Activated CD8-positive, alpha-beta T cell treated with anti-CD3 and anti-CD28 coated beads, Interleukin-2, amount 10 ng/mL, durations not matched to agents 7 days and 5 days (primary cell): ENCODE measurements around the gene KDM1A. TPM values are rescaled to one million over a fixed set of nuclear protein-coding genes. Genes with fewer than 3 reads are reported as not detected.

Experiments
- ATAC-seq: fragments of 150-1000 bp; cut with Tn5 transposase; one replicate; pipeline ENCODE4 v1.10.0; 2021; ENCODE audit warnings: moderate library complexity
- CTCF ChIA-PET: fragments of 350-600 bp; sonication (Branson Sonifier 250); formaldehyde crosslinking; loops from one replicate; lab custom pipeline; 2021; ENCODE audit warnings: antibody characterized with exemption; lab: Charles Lee
- POLR2A ChIA-PET: fragments of 350-600 bp; sonication (Branson Sonifier 250); formaldehyde crosslinking; loops from one replicate; lab custom pipeline; 2021; ENCODE audit warnings: antibody characterized with exemption; lab: Charles Lee
- DNase-seq: peaks from one replicate; pipeline ENCODE4 v3.0.0-alpha.2; 2020
- H3K27ac Mint-ChIP-seq: one replicate; pipeline ENCODE4 v1.8.0; 2021; ENCODE audit warnings: mild to moderate bottlenecking, mixed read lengths
- H3K27me3 Mint-ChIP-seq: one replicate; pipeline ENCODE4 v1.8.0; 2021; ENCODE audit warnings: low read depth, mixed read lengths
- H3K36me3 Mint-ChIP-seq: one replicate; pipeline ENCODE4 v1.8.0; 2021; ENCODE audit warnings: low read depth, mixed read lengths
- H3K4me1 Mint-ChIP-seq: one replicate; pipeline ENCODE4 v1.8.0; 2021; ENCODE audit warnings: low read depth, mixed read lengths
- H3K4me3 Mint-ChIP-seq: one replicate; pipeline ENCODE4 v1.8.0; 2021; ENCODE audit warnings: mild to moderate bottlenecking, mixed read lengths
- H3K9me3 Mint-ChIP-seq: one replicate; pipeline ENCODE4 v1.8.0; 2022; ENCODE audit warnings: mixed read lengths; ENCODE audit not compliant: insufficient read depth
- total RNA-seq, 2 experiments: library from RNA; stranded (reverse); gene quantifications; one replicate each; pipeline ENCODE4 v1.2.3, GENCODE V29; 2021

The KDM1A gene
- total RNA-seq, 2 experiments from 2014 or later, result 53.4 to 54.7 TPM

GRCh38 chr1:23099171-23099536 lies 79.9 kb downstream of the KDM1A start:
- Mint-ChIP-seq H3K9me3 (no peaks in the 10 kb centered on the region), H3K27ac (no peak overlapping the region), H3K27me3 (no peaks in the 10 kb centered on the region), H3K36me3 (peaks cover 5% of the 10 kb centered on the region), H3K4me1 (peaks cover 44% of the 10 kb centered on the region), H3K4me3 (no peak overlapping the region)
- ChIA-PET CTCF (interaction anchor here (0.6 to 13.3 kb wide), 30 partner anchors 9 to 538 kb away, joined by 3 to 735 read pairs (median 5); partner anchors contain the start of genes LACTBL1 and LUZP1), POLR2A (interaction anchor here (2.4 kb wide), 1 partner anchor 85 kb away, joined by 19 read pairs; no protein-coding TSS in a partner anchor)
- ATAC-seq (no peak), DNase-seq (no peak)

- H3K4me3 Mint-ChIP-seq, result peak overlapping the region; percentile 4
These were observed 80.9 kb downstream of the KDM1A start for GRCh38 chr1:23100074-23100748.

GRCh38 chr1:23101101-23101827 lies 82.0 kb downstream of the KDM1A start:
- peaks cover 44% of the 10 kb centered on the region for H3K4me1 Mint-ChIP-seq
- peaks cover 8% of the 10 kb centered on the region for H3K36me3 Mint-ChIP-seq
- ChIA-PET POLR2A (no interaction called here), CTCF (interaction anchor here (0.8 to 13.3 kb wide), 10 partner anchors 11 to 396 kb away, joined by 3 to 735 read pairs (median 22); no protein-coding TSS in a partner anchor)
- no peaks in the 10 kb centered on the region for H3K9me3 Mint-ChIP-seq
- H3K27me3 Mint-ChIP-seq, result no peaks in the 10 kb centered on the region
- no peak for ATAC-seq
- H3K4me3 Mint-ChIP-seq, result no peak overlapping the region
- DNase-seq, result no peak
- H3K27ac Mint-ChIP-seq, result no peak overlapping the region

More at GRCh38 chr1:23100074-23100748, 80.9 kb downstream of the KDM1A start:
- CTCF ChIA-PET, result interaction anchor here (0.6 to 13.3 kb wide), 21 partner anchors 8 to 1644 kb away, joined by 3 to 735 read pairs (median 5); partner anchors contain the start of gene LUZP1
- POLR2A ChIA-PET, result interaction anchor here (2.4 kb wide), 1 partner anchor 84 kb away, joined by 19 read pairs; no protein-coding TSS in a partner anchor
- DNase-seq, result peak; percentile 71
- H3K9me3 Mint-ChIP-seq, result no peaks in the 10 kb centered on the region
- peaks cover 8% of the 10 kb centered on the region for H3K36me3 Mint-ChIP-seq
- H3K4me1 Mint-ChIP-seq, result peaks cover 44% of the 10 kb centered on the region
- peak; percentile 81 for ATAC-seq
- H3K27me3 Mint-ChIP-seq, result no peaks in the 10 kb centered on the region
- H3K27ac Mint-ChIP-seq, result peak overlapping the region; percentile 67

- POLR2A ChIA-PET, result interaction anchor here (0.7 kb wide), 1 partner anchor 81 kb away, joined by 3 read pairs; no protein-coding TSS in a partner anchor
- peaks cover 11% of the 10 kb centered on the region for H3K36me3 Mint-ChIP-seq
- ATAC-seq, result no peak
- CTCF ChIA-PET, result interaction anchor here (1.3 to 13.3 kb wide), 7 partner anchors 9 to 302 kb away, joined by 3 to 735 read pairs (median 7); no protein-coding TSS in a partner anchor
- no peaks in the 10 kb centered on the region for H3K9me3 Mint-ChIP-seq
- H3K27me3 Mint-ChIP-seq, result no peaks in the 10 kb centered on the region
- H3K4me1 Mint-ChIP-seq, result peaks cover 44% of the 10 kb centered on the region
- peak overlapping the region; percentile 12 for H3K27ac Mint-ChIP-seq
- H3K4me3 Mint-ChIP-seq, result no peak overlapping the region
- no peak for DNase-seq
These were observed 82.6 kb downstream of the KDM1A start for GRCh38 chr1:23101887-23102286.

- POLR2A ChIA-PET, result interaction anchor here (0.6 to 1.9 kb wide), 4 partner anchors 65 to 137 kb away, joined by 3 to 6 read pairs (median 4); no protein-coding TSS in a partner anchor
- ATAC-seq (no peak), DNase-seq (no peak)
- Mint-ChIP-seq H3K9me3 (no peaks in the 10 kb centered on the region), H3K4me3 (no peak overlapping the region), H3K36me3 (peaks cover 12% of the 10 kb centered on the region), H3K27ac (peak overlapping the region; percentile 12), H3K27me3 (no peaks in the 10 kb centered on the region), H3K4me1 (peaks cover 44% of the 10 kb centered on the region)
- CTCF ChIA-PET, result interaction anchor here (1.3 to 13.3 kb wide), 7 partner anchors 9 to 301 kb away, joined by 3 to 735 read pairs (median 7); no protein-coding TSS in a partner anchor
These were observed 83.0 kb downstream of the KDM1A start for GRCh38 chr1:23102289-23102688.

GRCh38 chr1:23103001-23103889 lies 84.0 kb downstream of the KDM1A start:
- ChIA-PET POLR2A (interaction anchor here (0.6 to 1.9 kb wide), 5 partner anchors 16 to 138 kb away, joined by 3 to 6 read pairs (median 6); no protein-coding TSS in a partner anchor), CTCF (interaction anchor here (1.0 to 13.3 kb wide), 9 partner anchors 9 to 300 kb away, joined by 3 to 735 read pairs (median 6); no protein-coding TSS in a partner anchor)
- Mint-ChIP-seq H3K9me3 (no peaks in the 10 kb centered on the region), H3K27me3 (no peaks in the 10 kb centered on the region), H3K4me3 (peak overlapping the region; percentile 62), H3K4me1 (peaks cover 44% of the 10 kb centered on the region), H3K27ac (peak overlapping the region; percentile 93), H3K36me3 (peaks cover 18% of the 10 kb centered on the region)
- DNase-seq (peak; percentile 52), ATAC-seq (peak; percentile 80)

GRCh38 chr1:23108918-23109533 lies 89.8 kb downstream of the KDM1A start:
- Mint-ChIP-seq H3K4me1 (peaks cover 32% of the 10 kb centered on the region), H3K9me3 (no peaks in the 10 kb centered on the region), H3K27ac (no peak overlapping the region), H3K4me3 (no peak overlapping the region), H3K27me3 (no peaks in the 10 kb centered on the region), H3K36me3 (peaks cover 19% of the 10 kb centered on the region)
- ATAC-seq (no peak), DNase-seq (no peak)
- CTCF ChIA-PET, result interaction anchor here (1.7 to 7.2 kb wide), 3 partner anchors 8 to 75 kb away, joined by 13 to 92 read pairs (median 82); no protein-coding TSS in a partner anchor
- POLR2A ChIA-PET, result no interaction called here

- Mint-ChIP-seq H3K27me3 (no peaks in the 10 kb centered on the region), H3K9me3 (no peaks in the 10 kb centered on the region), H3K27ac (no peak overlapping the region), H3K4me1 (peaks cover 44% of the 10 kb centered on the region), H3K36me3 (peaks cover 16% of the 10 kb centered on the region), H3K4me3 (no peak overlapping the region)
- CTCF ChIA-PET, result interaction anchor here (1.2 to 7.2 kb wide), 6 partner anchors 9 to 73 kb away, joined by 3 to 92 read pairs (median 8); partner anchors contain the start of gene LUZP1
- POLR2A ChIA-PET, result interaction anchor here (1.3 kb wide), 1 partner anchor 74 kb away, joined by 3 read pairs; no protein-coding TSS in a partner anchor
- DNase-seq, result no peak
- ATAC-seq, result no peak
These were observed 91.1 kb downstream of the KDM1A start for GRCh38 chr1:23110391-23110790.

GRCh38 chr1:23111600-23112535 lies 92.6 kb downstream of the KDM1A start:
- Mint-ChIP-seq H3K27me3 (peaks cover 2% of the 10 kb centered on the region), H3K9me3 (no peaks in the 10 kb centered on the region), H3K4me3 (no peak overlapping the region), H3K36me3 (peaks cover 14% of the 10 kb centered on the region), H3K27ac (peak overlapping the region; percentile 17), H3K4me1 (peaks cover 55% of the 10 kb centered on the region)
- ChIA-PET CTCF (interaction anchor here (0.8 to 7.2 kb wide), 8 partner anchors 11 to 72 kb away, joined by 3 to 92 read pairs (median 6); partner anchors contain the start of gene LUZP1), POLR2A (interaction anchor here (1.3 kb wide), 1 partner anchor 73 kb away, joined by 3 read pairs; no protein-coding TSS in a partner anchor)
- ATAC-seq (no peak), DNase-seq (no peak)
